Activated CD4-positive, alpha-beta memory T cell treated with anti-CD3 and anti-CD28 coated beads for 36 hours (primary cell): ENCODE measurements around the gene USE1. TPM values are rescaled to one million over a fixed set of nuclear protein-coding genes. Genes with fewer than 3 reads are reported as not detected.

ENCODE experiments used
- CTCF ChIA-PET: fragments of 350-600 bp; sonication (Branson Sonifier 250); formaldehyde crosslinking; loops from one replicate; lab custom pipeline; 2021; ENCODE audit warnings: antibody characterized with exemption, inconsistent platforms; lab: Charles Lee
- POLR2A ChIA-PET: fragments of 350-600 bp; sonication (Branson Sonifier 250); formaldehyde crosslinking; loops from one replicate; lab custom pipeline; 2021; ENCODE audit warnings: antibody characterized with exemption; lab: Charles Lee
- DNase-seq: peaks from one replicate; pipeline ENCODE4 v3.0.0-alpha.2; 2020
- H3K27ac Mint-ChIP-seq: one replicate; pipeline ENCODE4 v1.8.0; 2021; ENCODE audit warnings: mixed read lengths
- H3K27me3 Mint-ChIP-seq: one replicate; pipeline ENCODE4 v1.8.0; 2021; ENCODE audit warnings: mixed read lengths
- H3K36me3 Mint-ChIP-seq: one replicate; pipeline ENCODE4 v1.8.0; 2021; ENCODE audit warnings: mixed read lengths
- H3K4me1 Mint-ChIP-seq: one replicate; pipeline ENCODE4 v1.8.0; 2021; ENCODE audit warnings: low read depth, mixed read lengths
- H3K4me3 Mint-ChIP-seq: one replicate; pipeline ENCODE4 v1.8.0; 2021; ENCODE audit warnings: mild to moderate bottlenecking, mixed read lengths
- H3K9me3 Mint-ChIP-seq: one replicate; pipeline ENCODE4 v1.8.0; 2021; ENCODE audit warnings: mixed read lengths
- intact Hi-C: fragments of 100-400 bp; cut with micrococcal nuclease; formaldehyde crosslinking; loops from one replicate; pipeline ENCODE4 v1.15.1; 2023
- total RNA-seq, 2 experiments: library from RNA; stranded (reverse); gene quantifications; one replicate each; pipeline ENCODE4 v1.2.3, GENCODE V29; 2021

Gene USE1
- total RNA-seq, 2 experiments from 2014 or later, result 24.6 to 28.5 TPM

DNA sequence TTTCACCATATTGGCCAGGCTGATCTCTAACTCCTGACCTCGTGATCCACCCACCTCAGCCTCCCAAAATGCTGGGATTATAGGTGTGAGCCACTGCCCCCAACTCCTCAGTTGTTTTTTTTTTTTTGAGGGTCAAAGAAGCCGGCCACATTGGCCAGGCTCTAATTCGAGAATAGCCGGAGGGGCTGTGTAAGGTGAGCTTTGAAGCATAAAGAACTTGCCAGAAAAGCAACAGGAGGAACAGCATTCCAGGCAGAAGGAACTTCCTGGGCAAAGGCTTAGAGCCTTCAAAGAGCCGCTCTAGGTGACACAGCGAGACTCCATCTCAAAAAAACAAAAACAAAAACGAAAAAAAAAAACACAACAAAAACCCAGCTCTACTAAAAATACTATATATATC is 50.9 kb downstream of the USE1 start:
- ChIA-PET CTCF (interaction anchor here (0.6 to 1.6 kb wide), 5 partner anchors 8 to 501 kb away, joined by 3 to 20 read pairs (median 3); partner anchors contain the start of gene ANKLE1), POLR2A (interaction anchor here (1.1 to 2.5 kb wide), 4 partner anchors 15 to 51 kb away, joined by 3 to 13 read pairs (median 6); partner anchors contain the start of genes ANKLE1 and USE1)
- no peak overlapping the region for H3K27ac Mint-ChIP-seq
- peaks cover 22% of the 10 kb centered on the region for H3K4me1 Mint-ChIP-seq
- peaks cover 2% of the 10 kb centered on the region for H3K27me3 Mint-ChIP-seq
- H3K9me3 Mint-ChIP-seq, result no peaks in the 10 kb centered on the region
- intact Hi-C loops, result loop anchor here (2.0 kb wide), 1 partner anchor 39 kb away; the partner anchor contains the start of gene OCEL1
- DNase-seq, result no peak
- no peak overlapping the region for H3K4me3 Mint-ChIP-seq
- peaks cover 7% of the 10 kb centered on the region for H3K36me3 Mint-ChIP-seq

- H3K9me3 Mint-ChIP-seq, result no peaks in the 10 kb centered on the region
- H3K27ac Mint-ChIP-seq, result peak overlapping the region; percentile 91
- H3K36me3 Mint-ChIP-seq, result peaks cover 12% of the 10 kb centered on the region
- ChIA-PET CTCF (interaction anchor here (0.7 to 1.9 kb wide), 9 partner anchors 9 to 120 kb away, joined by 3 to 20 read pairs (median 4); partner anchors contain the start of genes ANKLE1 and DDA1), POLR2A (interaction anchor here (0.6 to 2.5 kb wide), 7 partner anchors 8 to 51 kb away, joined by 3 to 13 read pairs (median 4); partner anchors contain the start of genes ANKLE1 and USE1)
- intact Hi-C loops, result loop anchor here (2.0 kb wide), 1 partner anchor 40 kb away; the partner anchor contains the start of gene OCEL1
- H3K27me3 Mint-ChIP-seq, result peaks cover 2% of the 10 kb centered on the region
- peaks cover 21% of the 10 kb centered on the region for H3K4me1 Mint-ChIP-seq
- no peak for DNase-seq
- H3K4me3 Mint-ChIP-seq, result peak overlapping the region; percentile 90
Observed at GRCh38 chr19:17266589-17266974, 51.4 kb downstream of the USE1 start.

- H3K4me1 Mint-ChIP-seq, result peaks cover 21% of the 10 kb centered on the region
- intact Hi-C loops, result loop anchor here (1.0 to 2.0 kb wide), 3 partner anchors 38 to 42 kb away; partner anchors contain the start of genes DDA1, MRPL34 and OCEL1
- ChIA-PET POLR2A (interaction anchor here (0.6 to 2.5 kb wide), 8 partner anchors 8 to 52 kb away, joined by 3 to 13 read pairs (median 4); partner anchors contain the start of genes ANKLE1, OCEL1 and USE1), CTCF (interaction anchor here (0.7 to 1.9 kb wide), 11 partner anchors 9 to 119 kb away, joined by 3 to 20 read pairs (median 4); partner anchors contain the start of genes ANKLE1 and DDA1)
- peaks cover 12% of the 10 kb centered on the region for H3K36me3 Mint-ChIP-seq
- H3K4me3 Mint-ChIP-seq, result peak within 1 kb of the TSS; percentile 90
- peaks cover 2% of the 10 kb centered on the region for H3K27me3 Mint-ChIP-seq
- H3K9me3 Mint-ChIP-seq, result no peaks in the 10 kb centered on the region
- peak within 1 kb of the TSS; percentile 91 for H3K27ac Mint-ChIP-seq
- DNase-seq, result peak; percentile 97
Observed at GRCh38 chr19:17266975-17267788, 52.0 kb downstream of the USE1 start, which contains the start of gene BABAM1. TSS of gene BABAM1 (plus strand) at chr19:17267443. CDS start at chr19:17268807, 1,364 bp downstream.

- DNase-seq, result no peak
- intact Hi-C loops, result no loop called here
- Mint-ChIP-seq H3K27ac (no peak overlapping the region), H3K4me1 (peaks cover 21% of the 10 kb centered on the region), H3K4me3 (peak overlapping the region; percentile 90), H3K36me3 (peaks cover 12% of the 10 kb centered on the region), H3K9me3 (no peaks in the 10 kb centered on the region), H3K27me3 (peaks cover 2% of the 10 kb centered on the region)
- ChIA-PET POLR2A (interaction anchor here (2.5 kb wide), 1 partner anchor 12 kb away, joined by 13 read pairs; the partner anchor contains the start of gene ANKLE1), CTCF (interaction anchor here (1.3 kb wide), 1 partner anchor 13 kb away, joined by 4 read pairs; no protein-coding TSS in a partner anchor)
Observed at GRCh38 chr19:17268754-17269153, 53.6 kb downstream of the USE1 start.

Other genes with a start within 250 kb of the USE1 start
- gene CPAMD8, start 188.5 kb upstream of the USE1 start, total RNA-seq, result under 1 TPM; 0.31 to 0.88 TPM
- gene HAUS8, start 139.9 kb upstream of the USE1 start, total RNA-seq, result 10 to 100 TPM; 34.9 to 36.8 TPM
- 100 to 1,000 TPM; 100 to 104 TPM for gene MYO9B, start 139.6 kb upstream of the USE1 start, total RNA-seq
- 10 to 100 TPM; 17.6 to 17.9 TPM for gene OCEL1, start 10.9 kb downstream of the USE1 start, total RNA-seq
- gene NR2F6, start 30.6 kb downstream of the USE1 start, total RNA-seq, result 10 to 100 TPM; 10.2 to 10.4 TPM
- gene USHBP1, start 49.4 kb downstream of the USE1 start, total RNA-seq, result under 1 TPM in 1 of 2 experiments, not detected in 1; 0.24 TPM
- 100 to 1,000 TPM; 110 TPM for gene BABAM1, start 52.1 kb downstream of the USE1 start, total RNA-seq
- 10 to 100 TPM; 10.5 to 10.7 TPM for gene ANKLE1, start 66.5 kb downstream of the USE1 start, total RNA-seq
- 1 to 10 TPM; 7.7 to 7.9 TPM for gene ABHD8, start 88.1 kb downstream of the USE1 start, total RNA-seq
- gene MRPL34, start 90.5 kb downstream of the USE1 start, total RNA-seq, result 10 to 100 TPM; 92.9 to 93.7 TPM
- gene DDA1, start 94.2 kb downstream of the USE1 start, total RNA-seq, result 10 to 100 TPM; 37.2 to 37.5 TPM
- 1 to 10 TPM; 5.8 to 6.0 TPM for gene ANO8, start 119.5 kb downstream of the USE1 start, total RNA-seq
- gene GTPBP3, start 122.2 kb downstream of the USE1 start, total RNA-seq, result 10 to 100 TPM; 37.7 to 41.4 TPM
- under 1 TPM in 1 of 2 experiments, not detected in 1; 0.14 TPM for gene PLVAP, start 162.0 kb downstream of the USE1 start, total RNA-seq
- gene CCDC194, start 178.8 kb downstream of the USE1 start, total RNA-seq, result 1 to 10 TPM; 1.4 to 2.3 TPM
- gene BST2, start 190.3 kb downstream of the USE1 start, total RNA-seq, result 100 to 1,000 TPM; 156 to 164 TPM
- 10 to 100 TPM; 36.5 to 42.4 TPM for gene MVB12A, start 204.7 kb downstream of the USE1 start, total RNA-seq
- not detected for gene TMEM221, start 233.3 kb downstream of the USE1 start, total RNA-seq
- not detected for gene NXNL1, start 245.6 kb downstream of the USE1 start, total RNA-seq